Stimulated activated CD4-positive, alpha-beta T cell treated with anti-CD3 and anti-CD28 coated beads, Interleukin-1b, Interleukin-23, amount 100 ng/mL, for 1 hour (primary cell): Measurements from ENCODE around the gene PPP1R1C.

Experiments
- DNase-seq, 2 donors: peaks; one replicate each; pipeline ENCODE4 v3.0.0-alpha.2; 2020; ENCODE audit warnings: low read depth in 2 of 2

The PPP1R1C gene

DNA sequence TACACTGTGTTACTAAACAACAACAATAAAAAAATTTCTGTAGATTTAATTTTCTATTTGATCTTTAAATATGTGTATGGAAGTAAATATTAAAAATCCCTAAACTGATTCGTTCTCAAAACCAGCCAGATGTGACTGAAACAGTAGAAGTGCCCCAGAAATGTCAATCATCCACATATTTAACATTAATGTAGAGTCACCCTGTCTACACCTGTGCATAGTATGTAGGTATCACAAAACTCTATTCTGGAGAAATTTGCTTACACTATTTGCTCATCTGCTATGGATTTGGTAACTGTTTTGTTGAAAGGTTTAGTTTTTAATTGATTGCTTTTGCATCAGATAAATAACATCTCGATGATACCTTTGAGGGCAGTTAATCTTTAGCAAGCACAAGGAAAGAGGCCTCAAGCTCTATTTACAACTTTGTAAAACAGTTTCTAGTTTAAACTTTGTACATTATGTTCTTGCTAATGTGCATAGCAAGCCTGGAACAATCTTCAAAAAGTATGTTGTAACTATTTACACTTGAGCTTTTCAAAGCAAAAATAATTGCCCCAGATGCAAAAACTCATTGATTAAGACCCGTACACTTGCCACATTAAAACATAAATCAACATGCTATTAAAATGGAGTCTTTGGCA is 76.8 kb downstream of the PPP1R1C start:
- DNase-seq = no peak

DNA sequence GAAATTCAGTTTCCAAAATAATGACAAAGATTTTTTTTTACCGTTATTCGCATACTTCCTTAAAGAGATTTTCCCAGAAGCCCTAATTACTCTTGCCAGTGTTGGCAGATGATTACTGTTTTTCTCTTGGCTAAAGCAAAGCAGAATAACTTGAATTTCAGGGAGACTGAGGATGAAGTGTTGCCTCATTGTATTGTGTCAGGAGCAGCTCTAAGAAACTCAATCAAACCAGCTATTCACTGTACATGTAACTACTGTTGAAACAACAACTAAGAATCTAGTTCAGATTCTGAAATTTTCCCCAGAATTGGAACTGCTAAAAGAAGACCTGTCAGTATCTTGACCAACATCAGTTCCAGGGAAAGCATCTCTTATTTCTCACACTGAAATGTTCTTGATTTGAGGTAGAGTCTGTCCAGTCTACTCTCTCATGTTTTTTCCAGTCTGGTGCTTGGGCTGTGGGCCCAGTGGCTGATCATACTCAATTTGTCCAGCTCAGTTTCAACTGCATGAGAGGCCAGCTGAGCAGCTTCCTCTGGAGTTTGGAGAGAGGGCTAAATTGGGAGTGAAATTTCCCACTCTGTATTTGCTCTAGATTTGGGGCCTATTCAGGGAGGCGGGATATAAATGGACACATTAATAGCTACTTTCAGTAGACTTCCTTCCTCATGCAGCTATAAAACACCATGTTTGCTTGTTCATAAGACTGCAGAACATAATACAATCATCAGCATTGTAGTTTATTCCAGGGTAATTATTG is 78.5 kb downstream of the PPP1R1C start:
- DNase-seq = no peak

DNA sequence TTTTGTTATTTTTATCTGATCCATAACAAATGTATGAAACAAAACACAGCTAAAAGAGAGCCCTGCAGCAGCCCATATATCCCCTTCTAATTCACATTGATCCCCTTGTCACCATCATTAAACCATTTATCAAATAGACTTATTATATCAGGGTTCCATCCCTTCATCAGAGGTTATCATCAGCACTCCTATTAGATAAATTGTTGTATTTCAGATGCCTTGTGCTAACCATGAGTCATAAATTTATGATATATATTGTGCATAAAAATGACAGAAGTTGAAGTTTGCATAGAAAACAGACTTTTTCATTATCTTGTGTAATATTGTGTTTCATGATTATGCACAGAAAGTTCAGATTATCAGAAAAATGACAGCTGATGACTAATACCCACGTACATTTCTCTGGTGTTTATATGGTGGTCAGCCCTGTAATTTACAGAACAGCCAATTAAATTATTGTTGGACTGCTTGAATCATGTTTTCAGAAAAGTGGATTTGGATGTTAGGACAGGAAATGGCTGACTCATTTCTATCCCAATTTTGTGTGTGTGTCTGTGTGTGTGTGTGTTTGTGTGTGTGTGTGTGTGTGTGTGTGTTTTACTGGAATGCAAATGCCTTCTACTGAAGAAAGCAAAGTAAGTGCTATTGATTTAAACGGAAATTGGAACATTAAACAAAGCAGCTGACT is 80.9 kb downstream of the PPP1R1C start:
- DNase-seq = no peak

DNA sequence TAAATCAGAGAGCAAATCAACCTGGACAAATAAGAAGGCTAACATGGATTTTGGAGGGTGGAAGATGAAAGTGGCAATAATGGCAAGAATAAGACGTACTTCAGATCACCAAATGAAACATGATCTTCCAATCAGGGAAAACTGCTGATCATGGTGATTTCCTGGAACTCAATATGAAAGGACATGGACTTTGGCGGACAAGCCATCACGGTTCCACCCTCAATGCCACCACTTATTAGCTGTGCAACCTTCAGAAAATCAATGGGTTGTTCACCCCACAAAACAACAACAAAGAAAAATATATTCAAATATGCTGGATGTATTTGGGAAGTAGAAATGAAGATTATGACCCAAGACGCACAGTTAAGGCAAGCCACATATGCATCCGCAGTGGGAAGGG is 81.7 kb downstream of the PPP1R1C start:
- no peak for DNase-seq

DNA sequence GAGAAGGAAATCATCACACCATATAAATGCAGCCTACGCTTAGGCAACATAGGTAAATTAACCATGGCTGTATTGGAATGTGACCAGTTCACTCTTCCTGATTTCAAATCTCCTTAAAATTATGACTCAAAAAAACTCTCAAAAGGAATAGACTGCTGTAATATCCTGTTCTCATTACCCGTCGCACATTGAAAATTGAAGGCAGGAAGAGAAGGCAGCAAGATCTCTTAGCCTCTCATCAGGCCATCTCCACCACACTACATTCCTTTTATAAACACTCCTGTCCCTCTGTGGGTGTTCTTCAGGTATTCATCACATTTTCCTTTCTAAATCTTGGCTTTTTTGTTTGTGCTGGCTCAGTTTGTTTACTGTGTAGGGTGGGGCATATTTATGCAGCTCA is 83.2 kb downstream of the PPP1R1C start:
- no peak for DNase-seq

DNA sequence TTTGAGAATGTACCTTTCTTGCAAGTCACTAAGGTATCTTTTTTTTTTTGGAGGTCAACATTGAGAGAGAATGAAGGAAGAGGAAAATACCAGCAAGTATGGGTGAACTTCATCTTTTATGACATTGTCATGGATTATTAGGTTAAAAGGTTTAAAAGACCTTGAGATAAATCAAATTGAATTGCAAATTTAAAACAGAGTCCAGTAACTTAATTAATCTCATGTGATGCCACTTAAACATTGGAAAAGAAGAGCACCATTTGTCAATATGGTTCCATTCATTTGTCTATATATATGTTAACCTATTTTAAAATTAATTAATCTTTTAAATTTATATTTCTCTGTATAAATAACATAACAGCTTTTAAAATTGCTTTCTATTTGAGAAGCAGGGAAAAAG is 83.8 kb downstream of the PPP1R1C start:
- no peak for DNase-seq

DNA sequence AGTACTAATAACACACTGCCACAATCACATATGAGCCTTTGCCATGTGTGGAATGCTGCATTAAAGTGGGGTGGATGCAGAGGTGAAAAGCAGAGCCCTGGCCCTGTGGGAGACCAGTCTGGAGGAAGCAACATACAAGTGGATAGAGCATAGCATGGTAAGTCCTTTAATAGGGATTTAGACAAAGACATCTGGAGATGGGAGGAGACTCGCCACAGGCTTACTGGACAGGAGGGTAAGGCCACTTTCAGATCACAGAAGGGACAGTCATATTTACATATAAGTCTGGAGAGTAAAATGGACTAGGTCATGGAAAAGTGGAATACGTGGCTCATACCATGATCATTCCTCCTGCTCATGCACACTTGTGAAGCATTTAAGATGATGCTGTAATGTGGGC is 84.3 kb downstream of the PPP1R1C start:
- DNase-seq = no peak

DNA sequence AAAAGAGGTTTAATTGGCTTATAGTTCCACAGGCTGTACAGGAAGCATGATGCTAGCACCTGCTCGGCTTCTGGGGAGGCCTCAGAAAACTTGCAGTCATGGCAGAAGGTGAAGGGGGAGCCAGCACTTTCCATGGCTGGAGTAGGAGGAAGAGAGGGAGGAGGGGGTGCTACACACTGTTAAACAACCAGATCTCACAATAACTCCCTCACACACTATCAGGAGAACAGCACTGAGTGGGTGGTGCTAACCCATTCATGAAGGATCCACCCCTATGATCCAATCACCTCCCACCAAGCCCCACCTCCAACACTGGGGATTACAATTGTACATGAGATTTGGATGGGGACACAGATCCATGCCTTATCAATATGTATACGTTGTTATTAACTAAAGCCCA is 85.1 kb downstream of the PPP1R1C start:
- no peak for DNase-seq

DNA sequence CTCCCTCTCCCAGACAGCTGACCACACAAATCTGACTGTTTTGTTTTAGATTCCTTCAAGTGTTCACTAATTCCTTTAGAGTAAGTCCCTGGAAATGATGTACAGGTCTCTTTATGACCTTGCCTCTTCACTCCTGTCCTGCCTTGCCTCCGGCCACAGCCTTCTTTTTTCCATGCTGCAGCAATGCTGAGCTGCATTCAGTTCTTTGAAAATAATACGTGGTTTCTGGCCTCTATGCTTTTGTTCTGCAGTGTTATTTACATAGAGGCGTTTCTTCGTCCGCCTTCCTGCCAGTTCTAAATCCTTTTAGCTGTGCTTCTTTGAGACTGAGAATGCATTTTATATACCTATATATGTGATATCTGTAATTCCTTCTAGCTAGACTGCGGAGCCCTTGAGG is 87.2 kb downstream of the PPP1R1C start:
- no peak for DNase-seq

DNA sequence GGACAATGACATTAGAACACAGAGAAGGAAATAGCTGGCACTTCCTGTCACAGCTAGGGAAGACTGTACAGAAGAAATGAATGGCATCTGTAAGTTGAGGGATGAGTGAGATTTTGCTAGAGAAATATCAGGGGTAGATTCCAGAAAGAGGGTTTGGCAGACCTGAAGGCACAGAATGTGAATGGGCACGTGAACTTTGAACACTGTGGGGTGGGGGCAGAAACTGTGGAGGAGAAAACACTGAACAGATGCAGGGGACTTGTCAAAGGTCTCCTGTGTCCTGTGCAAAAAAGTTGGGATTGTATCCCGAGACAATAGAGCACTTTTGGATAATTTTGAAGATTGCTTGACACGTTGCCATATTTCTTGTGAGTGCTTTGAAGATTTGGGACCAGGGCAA is 88.0 kb downstream of the PPP1R1C start:
- no peak for DNase-seq

DNA sequence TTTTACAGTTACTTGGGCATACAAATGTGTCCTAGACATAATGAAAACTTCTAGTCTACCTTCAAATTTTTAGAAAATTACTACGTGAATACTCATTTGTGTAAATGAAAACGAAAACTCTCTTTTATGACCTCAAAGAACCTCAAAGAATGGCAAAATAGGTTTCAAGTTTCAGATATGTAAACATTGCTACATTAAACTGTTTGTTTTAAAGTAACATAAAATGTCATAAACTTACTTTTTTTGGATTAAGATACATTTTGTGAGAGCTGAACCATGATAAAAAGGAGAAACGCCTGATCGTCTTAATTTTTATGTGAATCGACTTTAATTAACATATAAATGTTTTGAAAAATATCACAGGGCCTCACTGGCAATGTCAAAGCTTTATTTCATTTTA is 91.4 kb downstream of the PPP1R1C start:
- no peak for DNase-seq

DNA sequence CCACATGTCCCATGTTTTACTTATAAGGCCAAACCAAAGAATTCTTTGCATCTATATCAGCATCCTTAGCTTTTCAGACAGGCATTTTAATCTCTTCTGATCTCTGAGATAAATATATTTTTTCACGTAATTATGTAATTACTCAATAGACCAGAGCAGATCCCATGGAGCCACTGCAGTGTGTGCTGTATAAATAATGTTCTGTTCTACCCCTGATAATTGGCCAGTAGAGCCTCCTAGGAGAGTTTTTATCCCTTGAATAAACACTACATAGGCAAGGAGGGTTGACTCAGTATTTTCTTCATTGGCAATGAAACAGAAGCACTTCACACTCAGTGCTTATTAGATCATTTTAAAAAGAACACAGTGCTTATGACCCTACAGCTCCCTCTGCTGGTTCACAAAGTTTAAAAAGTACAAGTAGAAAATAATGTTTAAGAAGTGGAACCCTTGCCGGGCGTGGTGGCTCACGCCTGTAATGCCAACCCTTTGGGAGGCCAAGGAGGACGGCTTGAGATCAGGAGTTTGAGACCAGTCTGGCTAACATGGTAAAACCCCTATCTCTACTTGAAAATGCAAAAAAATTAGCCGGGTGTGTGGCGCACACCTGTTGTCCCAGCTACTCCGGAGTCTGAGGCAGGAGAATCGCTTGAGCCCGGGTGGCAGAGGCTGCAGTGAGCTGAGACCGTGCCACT is 91.9 kb downstream of the PPP1R1C start:
- DNase-seq = no peak

DNA sequence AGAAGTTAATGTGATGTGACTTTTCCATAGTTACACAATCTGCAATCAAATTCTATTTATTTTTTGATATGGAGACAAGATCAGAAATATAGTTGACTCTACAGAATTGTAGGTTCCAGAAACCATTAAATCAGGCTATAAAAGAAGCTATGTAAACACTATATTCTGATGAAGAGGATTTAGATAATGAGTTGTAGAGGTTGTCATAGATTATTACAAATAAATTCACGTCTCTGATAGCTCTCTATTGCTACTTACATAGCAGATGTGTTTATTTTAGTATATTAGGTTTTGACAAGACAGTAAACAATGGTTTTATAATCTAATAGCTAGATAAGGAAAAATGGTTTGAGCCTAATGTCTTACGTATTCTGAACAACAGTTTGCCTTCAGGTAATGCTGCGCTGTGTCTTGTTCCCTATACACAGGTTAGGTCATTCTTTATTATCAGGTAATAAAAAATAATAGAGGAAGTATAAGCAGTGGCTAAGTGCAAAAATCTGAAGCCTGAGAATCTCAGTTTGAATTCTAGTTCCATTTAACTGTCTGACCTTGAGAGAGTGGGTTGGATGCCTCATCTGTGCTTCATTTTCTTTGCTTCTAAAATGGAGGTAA is 93.4 kb downstream of the PPP1R1C start:
- no peak for DNase-seq

DNA sequence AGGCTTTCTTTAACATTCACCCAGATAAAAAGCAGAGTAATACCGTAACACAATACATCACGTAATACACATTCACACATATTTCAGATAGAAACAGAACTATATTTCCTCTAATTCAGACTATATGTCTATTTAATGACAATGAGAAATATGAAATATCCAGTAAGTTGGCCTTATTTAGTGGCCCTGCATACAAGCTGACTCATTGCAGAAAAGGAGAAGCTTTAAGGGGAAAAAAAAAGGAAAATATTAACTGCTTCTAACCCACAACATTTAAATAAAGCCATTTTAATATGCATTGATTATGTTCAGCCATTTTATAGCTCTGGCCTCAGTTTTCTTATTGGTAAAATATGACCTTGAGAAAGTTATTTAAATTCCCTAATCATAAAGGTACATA is 94.8 kb downstream of the PPP1R1C start:
- no peak for DNase-seq

DNA sequence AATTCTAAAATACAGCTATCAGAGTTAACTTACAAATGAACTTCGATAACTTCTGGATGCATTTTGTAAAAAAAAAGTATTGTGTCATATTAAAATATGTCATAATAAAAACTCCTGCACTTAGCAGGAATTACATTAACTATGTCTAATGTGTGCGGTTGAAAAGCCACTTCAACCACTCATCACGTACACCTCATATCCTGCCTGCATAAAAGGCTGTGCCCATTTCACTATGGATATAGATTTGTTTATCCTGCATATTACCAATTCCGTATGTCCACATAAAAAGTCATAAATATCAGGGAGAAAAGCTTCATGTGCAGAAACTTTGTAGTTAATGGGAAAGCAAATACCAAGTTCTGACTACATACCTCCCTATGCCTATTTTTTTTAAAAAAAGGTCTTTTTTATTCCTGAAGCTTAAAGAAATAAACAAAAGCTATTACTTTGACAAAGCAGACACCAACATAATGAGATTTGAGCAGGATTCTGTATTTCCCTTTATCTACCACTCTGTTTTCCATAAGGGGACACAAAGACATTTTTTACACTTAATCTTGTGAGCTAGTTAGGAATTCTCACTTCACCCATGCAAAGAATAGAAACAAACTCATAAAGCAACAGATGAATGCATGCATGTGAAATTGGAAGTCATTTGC is 96.1 kb downstream of the PPP1R1C start:
- no peak for DNase-seq

DNA sequence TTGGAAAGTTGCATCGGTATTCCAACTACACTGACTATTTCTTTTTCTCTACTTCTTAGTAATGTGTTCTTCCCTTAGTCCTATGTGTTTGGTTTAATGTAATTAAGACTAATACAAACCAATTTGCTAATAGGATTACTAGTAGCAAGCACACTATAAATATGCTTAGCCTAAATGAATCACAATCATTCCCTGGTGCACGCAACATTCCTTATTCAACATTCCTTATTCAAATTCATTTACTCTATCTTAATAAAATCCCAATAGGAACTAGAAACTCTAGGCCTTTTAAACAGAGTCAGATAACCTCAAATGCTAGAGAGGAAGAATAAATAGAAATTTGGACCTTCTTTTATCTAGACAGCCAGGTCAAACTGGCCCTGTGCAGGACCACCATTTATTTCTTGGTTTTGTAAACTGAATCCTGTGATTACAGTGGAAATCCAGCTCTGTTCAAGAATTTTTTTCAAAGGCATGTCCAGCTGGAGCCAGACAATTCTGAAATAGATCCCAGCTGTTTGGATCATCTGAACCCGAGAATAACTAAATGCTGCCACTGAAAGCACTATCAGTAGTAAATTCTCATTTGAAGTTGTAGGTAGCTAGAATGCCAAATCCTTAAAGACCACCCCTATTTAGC is 103.1 kb downstream of the PPP1R1C start:
- DNase-seq = no peak

DNA sequence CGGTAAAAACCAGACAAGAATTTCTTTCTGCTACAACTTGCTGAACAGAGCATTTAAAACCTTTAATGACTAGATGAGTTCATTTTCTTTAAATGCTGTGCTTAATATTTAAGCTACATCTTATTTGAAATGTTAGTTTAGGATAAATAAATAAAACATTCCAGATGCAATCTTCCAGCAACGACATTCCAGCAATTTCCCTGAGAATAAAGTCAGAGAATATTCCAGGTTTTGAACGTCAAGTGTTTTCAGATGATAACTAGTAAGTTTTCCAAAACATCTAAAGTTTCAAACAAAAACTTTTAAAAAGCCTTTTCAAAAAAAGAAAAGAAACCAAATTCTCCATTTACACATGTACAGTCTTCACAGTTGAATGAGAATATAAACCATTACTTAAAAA is 104.8 kb downstream of the PPP1R1C start:
- DNase-seq = no peak

DNA sequence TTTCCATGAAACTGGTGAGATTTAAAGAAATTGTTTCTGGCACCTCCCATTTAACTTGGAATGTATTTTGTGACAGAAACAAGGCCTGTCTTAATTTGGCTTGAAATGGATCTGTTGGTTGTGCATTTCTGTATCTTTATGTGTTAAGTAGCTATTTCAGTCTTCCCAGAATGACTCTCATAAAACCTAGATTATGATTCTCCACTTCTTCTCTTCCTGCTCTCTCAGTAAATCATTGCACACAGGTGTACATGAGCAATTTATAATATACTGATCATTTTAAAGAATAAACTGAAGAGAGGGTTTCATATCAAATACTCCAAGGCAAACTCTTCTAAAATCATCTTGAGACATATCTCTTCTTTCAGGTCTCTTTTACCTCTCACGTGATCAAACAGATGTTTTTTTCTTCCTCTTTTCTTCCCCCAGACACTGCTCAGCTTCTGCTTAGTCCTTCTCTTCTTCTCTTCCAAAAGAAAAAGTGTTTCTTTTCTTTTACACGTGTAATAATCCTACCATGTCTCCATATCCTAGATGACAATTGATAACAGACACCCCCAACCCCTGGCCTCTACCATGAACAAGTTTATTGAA is 112.0 kb downstream of the PPP1R1C start:
- DNase-seq = no peak

DNA sequence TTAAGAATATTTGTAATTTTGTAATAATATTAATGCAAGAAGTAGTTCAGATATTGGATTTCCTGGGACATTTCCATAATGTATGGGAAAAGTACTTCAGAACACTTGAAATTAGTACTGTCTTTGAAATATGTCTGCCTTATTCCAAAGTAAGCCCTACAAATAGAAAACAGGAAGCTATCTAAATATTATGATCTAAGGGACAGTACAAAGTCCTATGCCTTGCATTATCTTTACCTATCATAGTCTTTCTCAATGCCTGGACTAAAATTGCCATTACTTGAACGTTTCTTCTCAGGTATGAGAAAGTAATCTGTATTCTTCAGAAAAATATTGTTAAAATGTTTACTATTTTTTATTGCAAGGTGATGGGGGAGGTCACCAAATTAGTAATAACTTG is 113.0 kb downstream of the PPP1R1C start:
- no peak for DNase-seq

DNA sequence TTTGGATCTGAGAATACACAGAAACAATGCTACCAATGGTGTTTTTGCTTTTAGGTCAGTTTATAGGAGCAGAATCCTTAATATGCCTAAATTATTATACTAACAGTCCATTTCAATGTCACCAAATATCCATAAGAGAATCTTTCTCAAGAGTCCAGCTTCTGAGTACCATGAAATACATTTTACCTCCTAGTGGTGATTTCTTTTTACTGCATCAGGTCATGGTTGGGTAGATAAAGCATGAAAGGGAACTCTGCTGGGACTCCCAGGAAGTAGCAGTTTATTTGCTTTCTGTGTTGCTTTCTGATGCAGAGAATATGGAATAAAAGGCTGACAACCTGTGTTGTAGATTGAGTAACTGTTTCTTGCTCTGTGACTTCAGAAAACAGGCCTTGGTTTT is 115.6 kb downstream of the PPP1R1C start:
- no peak for DNase-seq

DNA sequence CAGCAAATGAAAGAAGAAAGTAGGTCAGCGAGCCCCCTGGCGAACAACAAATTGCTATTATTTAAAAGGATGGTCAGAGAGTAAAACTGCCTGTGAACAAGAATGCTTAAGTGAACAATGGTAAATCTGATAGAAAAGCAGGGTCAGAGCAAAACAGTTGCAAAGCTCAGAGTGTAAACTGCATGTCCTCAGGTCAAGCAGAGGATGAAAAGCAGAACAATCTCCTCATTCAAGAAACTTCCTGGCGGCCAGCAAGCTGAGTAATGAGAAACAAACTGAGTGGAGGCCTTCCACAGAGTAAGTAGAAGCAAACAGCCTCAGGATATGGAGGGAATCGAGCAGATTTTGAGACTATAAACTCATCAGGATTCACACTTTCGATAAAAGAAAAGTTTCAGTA is 117.9 kb downstream of the PPP1R1C start:
- DNase-seq = no peak
